HG03571 (cell line): ENCODE results near the gene SAA2.
A peak's percentile ranks its signal among the peaks of the same experiment; 100 is the strongest.
"Not testable (repeated sequence)": the region's sequence is repeated elsewhere in the genome, so short reads cannot be mapped to it uniquely, and the experiment has no call there.

Experiments
- ATAC-seq: cut with Tn5 transposase; IDR thresholded peaks from one replicate; pipeline ENCODE4 v1.9.1; 2021; ENCODE audit not compliant: unreplicated experiment

SAA2 gene

GRCh38 chr11:18248561-18248960 is at the start of gene SAA2:
Gene SAA2 (minus strand): TSS chr11:18248668. CDS start chr11:18248011, 657 bp downstream.
- ATAC-seq: no peak

DNA sequence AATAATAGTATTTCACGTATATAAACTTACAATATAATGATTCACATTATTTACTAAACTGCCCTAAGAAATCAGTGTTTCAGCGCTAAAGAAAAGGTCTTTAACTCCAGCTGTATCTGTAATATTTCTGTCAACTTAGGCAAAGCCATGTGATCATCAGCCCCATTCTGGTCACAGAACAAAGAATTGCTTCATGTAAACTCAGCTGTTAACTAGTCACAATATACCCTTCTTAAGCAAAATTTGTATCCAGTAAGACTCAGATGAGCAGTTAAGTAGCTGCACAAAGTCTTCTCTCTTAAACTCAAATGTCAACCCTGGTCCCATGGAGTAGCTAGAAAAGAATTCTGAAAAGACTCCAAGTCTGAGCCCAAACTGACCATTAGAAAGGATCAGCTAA is 46.8 kb upstream of the SAA2 start:
- ATAC-seq: no peak

- ATAC-seq: no peak
These were observed 46.4 kb upstream of the SAA2 start for GRCh38 chr11:18294862-18295261.

- no peak for ATAC-seq
These were observed 40.4 kb upstream of the SAA2 start for GRCh38 chr11:18288911-18289310.

- no peak for ATAC-seq
These were observed 37.4 kb upstream of the SAA2 start for GRCh38 chr11:18285841-18286240.

GRCh38 chr11:18282626-18283025 is 34.2 kb upstream of the SAA2 start:
- no peak for ATAC-seq

DNA sequence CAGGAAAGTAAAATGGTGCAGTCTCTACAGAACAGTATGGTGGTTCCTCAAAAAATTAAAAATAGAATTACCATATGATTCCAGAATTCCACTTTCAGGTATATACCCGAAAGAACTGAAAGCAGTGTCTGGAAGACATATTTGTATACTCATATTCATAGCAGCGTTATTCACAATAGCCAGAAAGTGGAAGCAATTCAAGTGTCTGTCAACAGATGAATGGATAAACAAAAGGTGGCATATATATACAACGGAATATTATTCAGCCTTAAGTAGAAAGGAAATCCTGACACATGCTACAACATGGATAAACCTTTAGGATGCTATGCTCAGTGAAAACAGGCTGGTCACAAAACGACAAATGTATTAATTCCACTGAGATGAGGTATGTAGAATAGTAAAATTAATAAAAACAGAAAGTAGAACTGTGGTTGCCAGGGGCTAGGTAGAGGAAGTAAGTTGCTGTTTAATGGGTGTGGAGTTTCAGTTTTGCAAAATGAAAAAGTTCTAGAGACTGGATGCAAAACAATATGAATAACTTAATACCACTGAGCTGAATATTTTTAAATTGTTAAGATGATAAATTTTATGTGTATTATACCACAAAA is 32.1 kb upstream of the SAA2 start:
- peak; percentile 91 for ATAC-seq

DNA sequence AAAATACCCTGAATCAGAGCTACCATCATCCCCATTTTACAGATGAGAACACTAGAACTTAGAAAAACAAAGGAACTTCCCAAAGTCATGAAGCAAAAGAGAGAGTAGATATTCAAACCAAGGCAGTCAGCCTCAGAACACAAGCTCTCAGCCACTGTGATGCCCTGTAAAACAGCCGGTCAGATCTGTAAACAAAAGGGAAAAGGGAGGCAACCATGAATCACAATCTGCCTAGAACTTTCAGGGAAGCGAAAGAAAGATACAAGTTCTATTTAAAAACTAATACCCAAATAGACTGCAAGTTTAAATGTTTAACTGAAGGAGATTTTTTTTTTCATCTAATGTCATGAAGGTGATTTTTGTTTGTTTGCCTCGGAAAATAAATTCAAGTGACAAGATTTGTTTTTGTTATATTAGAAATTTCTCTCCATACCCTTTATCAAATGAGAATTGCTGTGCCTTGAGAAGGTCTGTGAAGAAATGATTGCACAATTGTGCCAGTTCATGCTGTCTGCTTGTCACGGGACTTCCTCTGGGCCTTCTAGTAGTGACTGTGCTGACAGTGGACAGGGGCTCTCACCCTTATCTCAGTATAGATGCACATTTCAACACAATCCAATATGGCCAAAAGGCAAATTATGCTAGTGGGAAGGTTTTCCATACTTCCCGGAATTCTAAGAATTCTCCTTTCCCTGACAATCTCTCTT is 29.2 kb upstream of the SAA2 start:
- no peak for ATAC-seq

DNA sequence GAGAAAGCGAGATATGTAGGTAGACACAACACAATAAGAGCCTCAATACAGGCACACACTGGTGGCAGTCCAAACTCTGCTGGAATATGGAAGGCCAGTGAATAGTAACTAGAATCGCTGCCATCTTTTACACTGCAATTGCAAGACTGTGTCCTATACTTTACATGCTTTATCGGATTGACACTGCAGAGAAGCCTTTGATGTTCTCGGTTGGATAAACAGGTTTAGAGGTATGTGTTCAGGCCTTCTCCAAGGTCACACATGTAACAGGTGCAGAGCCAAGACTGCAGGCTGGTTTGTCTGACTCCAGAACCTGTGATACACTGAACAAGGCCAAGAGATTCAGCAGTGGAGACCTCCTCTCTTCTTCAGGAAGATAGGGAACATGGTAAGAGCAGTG is 22.7 kb upstream of the SAA2 start:
- no peak for ATAC-seq

DNA sequence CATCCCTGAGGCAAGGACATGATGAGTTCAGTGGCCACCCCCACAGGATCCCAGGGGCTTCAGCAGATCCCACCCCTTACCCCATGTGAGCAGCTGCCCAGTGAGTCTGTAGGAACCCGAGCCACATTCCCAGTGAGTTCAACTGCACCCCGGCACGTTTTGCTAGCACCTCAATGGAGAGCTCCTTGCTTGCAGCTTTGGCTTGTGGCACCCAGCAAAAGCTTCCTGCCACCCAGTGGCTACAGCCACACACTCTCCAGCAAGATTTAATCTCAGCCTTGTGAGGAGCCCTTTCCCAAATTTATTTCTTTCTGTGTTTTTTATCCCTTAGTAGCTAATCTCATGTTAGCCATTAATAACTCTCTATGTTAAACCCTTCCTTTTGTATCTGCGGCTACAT is 21.6 kb upstream of the SAA2 start:
- no peak for ATAC-seq

DNA sequence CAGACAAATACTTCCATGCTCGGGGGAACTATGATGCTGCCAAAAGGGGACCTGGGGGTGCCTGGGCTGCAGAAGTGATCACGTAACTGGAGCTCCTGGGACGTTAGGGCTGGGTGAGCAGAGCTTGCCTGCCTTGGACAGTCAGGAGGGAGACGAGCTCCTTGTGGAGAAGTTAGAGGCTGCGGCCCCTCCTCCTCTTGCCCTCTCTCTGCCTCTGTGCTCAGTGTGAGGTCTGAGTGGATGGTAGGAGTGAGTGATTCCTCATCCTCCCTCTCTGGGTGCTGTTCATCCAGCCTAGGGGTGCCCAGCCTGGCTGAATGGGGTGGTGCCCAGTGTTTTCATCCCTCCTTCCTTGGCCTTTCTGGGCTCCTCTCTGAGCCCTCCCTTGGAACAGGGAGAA is 20.8 kb upstream of the SAA2 start:
- ATAC-seq: not testable (repeated sequence)

- peak; percentile 44 for ATAC-seq
These were observed 19.1 kb upstream of the SAA2 start for GRCh38 chr11:18267335-18268133.

- ATAC-seq: no peak
These were observed 17.5 kb upstream of the SAA2 start, which contains the start of gene SAA1 for GRCh38 chr11:18265949-18266348. Gene SAA1 (plus strand): TSS chr11:18266264. CDS start chr11:18266888, 624 bp downstream.

DNA sequence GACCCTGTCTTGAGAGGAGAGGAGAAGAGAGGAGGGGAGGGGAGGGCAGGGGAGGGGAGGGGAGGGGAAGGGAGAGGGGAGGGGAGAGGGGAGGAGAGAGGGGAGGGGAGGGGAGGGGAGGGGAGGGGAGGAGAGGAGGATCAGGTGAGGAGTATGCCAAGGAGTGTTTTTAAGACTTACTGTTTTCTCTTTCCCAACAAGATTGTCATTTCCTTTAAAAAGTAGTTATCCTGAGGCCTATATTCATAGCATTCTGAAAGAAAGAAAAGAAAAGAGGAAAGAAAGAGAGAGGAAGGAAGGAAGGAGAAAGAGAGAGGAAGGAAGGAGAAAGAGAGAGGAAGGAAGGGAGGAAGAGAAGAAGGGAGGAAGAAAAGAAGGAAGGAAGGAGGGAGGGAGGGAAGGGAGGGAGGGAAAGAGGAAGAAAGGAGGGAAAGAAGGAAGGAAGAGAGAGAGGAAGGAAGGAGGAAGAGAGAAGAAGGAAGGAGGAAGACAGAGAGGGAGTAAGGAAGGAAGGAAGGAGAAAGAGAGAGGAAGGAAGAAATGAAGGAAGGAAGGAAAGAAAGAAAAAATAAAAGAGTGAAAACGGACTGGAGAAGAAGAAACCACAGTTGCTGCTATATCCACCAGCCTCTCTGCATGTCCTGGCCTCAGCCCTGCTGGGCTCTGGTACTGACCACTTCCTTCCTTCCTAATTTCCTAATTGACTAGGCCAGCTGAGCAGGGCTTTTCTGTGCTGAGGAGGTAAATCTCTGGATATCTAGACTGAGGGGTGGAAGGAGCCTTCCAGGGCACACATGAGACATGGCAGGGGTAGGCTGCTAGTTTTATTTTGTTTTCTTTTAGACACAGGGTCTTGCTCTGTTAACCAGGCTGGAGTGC is 16.4 kb upstream of the SAA2 start:
- ATAC-seq: no peak

DNA sequence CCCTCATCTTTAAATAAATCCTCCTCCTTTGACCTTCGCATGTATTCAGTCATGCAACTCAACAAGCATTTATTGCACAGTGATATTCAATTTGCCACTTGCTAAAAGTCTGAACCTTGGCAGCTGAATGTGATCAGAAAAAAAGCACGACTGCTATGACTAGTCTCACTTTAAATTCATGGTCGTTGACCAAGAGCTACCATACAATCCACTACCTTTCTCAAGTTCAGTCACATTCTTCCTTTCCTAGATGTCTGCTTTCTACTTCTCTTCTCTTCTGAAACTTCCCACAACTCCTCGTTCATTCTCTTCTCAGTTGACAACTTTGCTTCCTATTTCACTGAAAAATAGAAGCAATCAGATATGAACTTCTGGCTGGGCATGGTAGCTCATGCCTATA is 15.6 kb upstream of the SAA2 start:
- ATAC-seq: no peak

DNA sequence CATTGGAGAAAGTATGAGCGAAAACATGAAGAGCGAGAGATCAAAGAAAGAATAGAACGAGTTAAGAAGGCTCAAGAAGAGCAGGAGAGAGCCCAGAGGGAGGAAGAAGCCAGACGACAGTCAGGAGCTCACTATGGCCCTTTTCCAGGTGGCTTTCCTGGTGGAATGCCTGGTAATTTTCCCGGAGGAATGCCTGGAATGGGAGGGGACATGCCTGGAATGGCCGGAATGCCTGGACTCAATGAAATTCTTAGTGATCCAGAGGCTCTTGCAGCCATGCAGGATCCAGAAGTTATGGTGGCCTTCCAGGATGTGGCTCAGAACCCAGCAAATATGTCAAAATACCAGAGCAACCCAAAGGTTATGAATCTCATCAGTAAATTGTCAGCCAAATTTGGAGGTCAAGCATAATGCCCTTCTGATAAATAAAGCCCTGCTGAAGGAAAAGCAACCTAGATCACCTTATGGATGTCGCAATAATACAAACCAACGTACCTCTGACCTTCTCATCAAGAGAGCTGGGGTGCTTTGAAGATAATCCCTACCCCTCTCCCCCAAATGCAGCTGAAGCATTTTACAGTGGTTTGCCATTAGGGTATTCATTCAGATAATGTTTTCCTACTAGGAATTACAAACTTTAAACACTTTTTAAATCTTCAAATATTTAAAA is 14.3 kb upstream of the SAA2 start:
- ATAC-seq: not testable (repeated sequence)

DNA sequence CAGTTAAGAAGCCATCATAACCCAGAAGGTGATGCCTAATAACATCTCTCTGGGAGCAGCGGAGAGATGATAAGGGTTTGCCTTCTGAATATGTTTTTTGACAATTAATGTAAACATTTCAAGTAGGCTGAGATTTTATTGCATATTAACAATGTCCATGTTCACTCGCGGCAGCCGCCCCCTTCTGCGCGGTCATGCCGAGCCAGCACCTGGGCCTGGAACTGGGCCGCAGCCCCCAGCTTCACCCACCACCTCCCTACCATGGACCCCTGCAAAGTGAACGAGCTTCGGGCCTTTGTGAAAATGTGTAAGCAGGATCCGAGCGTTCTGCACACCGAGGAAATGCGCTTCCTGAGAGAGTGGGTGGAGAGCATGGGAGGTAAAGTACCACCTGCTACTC is 13.3 kb upstream of the SAA2 start:
- ATAC-seq: no peak

- ATAC-seq: no peak
These were observed 10.8 kb upstream of the SAA2 start for GRCh38 chr11:18259259-18259658.

GRCh38 chr11:18254781-18255361 is 6.4 kb upstream of the SAA2 start:
- ATAC-seq: no peak

- no peak for ATAC-seq
These were observed 5.4 kb upstream of the SAA2 start for GRCh38 chr11:18253778-18254338.
